DMS153 treated with DMSO at 0.1 percent for 48 hours (cell line): ENCODE data around the gene SREBF1.
A peak's percentile ranks its signal among the peaks of the same experiment; 100 is the strongest.

Experiments used
- DNase-seq: peaks from one replicate; lab custom pipeline; 2025; ENCODE audit not compliant: unreplicated experiment; lab: John Stamatoyannopoulos, UW

Gene SREBF1

DNA sequence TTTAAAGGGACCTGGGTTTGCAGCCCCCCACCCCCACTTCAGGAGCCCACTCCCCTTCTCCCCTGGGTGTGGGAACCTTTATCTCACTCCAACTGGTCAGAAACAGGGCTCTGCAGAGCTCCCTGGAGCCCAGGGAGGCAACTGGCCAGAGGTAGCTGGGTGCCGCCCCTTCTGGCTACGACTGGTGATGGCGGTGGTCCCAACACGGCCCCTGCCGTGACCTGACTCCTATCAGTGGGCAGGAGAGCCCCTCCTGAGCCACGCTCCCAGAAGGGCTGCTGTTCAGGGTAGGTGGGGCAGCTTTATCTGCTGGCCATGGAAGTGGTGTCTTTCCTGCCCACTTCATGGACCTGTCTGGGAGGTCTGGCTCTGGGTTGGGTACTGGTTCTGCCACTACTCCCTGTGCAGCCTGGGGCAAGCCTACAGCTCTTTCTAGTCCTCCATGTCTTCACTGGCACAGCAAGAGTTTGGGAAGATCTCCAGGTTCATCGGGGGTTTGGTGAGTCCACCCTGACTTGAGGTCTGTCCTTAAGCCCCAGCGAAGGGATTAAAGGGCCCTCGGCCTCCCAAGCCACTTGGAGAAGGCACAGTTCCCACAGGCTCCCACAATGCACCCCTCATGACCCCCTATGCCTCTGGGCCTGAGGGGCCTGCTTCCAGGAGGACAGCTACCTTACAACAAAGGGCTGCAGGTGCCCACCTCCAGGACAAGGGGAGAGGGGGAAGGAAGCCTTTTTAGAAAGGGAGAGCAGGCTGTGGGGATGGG, 5.5 kb upstream of the SREBF1 start:
- DNase-seq = no peak

DNA sequence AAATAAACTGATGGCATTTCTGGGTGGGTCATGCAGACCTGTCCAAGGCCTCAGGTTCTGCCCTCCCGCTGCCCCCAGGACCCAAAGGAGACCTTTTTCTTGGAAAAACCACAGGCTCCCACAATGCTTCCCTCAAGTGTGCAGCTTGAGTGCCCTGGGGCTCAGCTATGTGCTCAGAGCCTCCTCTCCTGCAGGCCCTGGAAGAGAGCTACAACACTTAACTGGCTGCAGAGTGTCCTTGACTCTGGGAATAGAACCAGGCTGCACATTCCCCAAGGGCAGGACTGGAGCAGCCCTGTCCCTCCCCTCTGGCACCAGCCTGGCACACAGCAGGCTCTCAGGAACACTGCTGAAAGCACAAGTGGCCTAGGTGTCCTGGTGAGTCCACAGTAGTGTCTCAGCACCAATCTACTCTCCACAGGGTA, 4.8 kb upstream of the SREBF1 start:
- no peak for DNase-seq

DNA sequence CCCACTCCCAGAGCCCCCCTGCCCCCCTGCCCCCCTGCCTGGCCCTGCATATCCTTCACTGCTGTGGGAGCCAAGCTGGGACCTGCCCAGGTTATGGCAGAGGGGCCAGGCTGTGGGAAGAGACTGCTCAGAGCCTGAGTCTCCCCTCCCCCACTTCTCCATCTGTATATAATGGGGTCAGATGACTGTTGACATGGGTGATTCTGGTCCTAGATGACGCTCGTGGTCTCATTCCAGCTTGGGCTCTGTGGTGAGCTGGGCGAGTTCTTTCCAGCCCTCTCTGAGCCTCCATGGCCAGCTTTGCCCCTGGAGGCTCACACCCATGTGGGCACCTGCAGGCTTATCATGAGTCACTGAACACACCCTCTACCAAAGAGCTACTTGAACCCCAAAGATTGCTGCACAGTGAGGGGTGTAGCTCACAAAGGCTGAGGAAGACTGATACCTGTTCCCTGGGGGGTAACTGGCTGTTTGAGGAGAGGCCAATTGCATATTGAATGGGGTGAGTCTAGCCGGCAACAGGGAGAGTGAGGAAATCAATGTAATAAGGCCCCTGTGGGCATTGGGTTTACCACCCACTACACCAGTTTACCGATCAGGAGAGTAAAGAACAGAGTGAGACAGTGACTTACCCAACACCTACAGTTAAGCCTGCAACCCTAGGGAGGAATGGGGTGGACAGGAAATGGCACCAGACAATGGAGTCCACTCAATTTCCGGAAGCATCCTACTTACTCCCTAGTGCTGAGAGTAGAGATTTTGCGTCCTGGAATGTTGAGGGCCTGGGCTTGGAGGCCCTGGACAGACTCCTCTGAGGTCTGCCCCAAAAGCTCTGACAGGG, 4.2 kb upstream of the SREBF1 start:
- no peak for DNase-seq

DNA sequence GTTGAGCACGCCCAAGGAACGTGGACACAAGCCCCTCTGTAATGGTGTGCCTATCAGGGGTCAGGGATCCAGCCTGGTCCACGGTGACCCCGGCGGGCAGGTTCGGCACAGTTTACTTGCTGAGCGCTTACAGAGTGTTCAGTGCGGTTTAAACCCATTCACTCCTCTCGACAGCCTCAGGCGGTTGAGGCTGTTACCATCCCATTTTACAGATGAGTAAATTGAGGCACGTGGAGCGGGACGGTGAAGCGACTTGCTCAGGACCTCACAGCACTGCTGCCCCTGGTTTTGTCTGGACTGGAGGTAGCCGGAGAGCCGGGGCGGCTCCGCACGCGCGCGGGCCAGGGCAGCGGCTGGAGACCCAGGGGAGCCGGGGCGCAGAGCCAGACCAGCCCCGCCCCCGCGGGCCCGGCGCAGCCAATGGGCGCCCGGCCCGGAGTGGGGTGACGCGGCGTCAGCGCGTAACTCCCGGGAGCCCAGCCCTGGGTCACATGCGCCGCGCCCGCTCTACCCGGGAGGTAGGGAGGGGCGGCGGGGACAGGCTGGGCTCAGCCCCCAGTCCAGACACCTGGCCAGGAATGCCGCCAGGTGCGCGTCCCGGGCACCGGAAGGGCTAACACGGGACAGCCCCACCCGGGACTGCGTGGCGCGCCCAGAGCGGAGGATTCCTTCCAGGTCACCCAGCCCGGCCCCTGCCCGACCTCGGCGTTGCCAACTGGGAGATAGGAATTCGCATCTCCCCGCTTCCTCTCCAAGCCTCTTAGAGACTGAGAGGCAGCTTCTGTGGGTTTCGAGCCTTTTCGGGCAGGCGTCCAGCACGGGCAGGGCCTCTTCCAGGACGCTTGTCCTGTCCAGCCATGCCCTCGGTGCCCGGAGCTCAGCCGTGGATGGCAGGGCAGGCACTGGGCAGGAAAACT, 3.3 kb upstream of the SREBF1 start:
- peak; percentile 13 for DNase-seq

DNA sequence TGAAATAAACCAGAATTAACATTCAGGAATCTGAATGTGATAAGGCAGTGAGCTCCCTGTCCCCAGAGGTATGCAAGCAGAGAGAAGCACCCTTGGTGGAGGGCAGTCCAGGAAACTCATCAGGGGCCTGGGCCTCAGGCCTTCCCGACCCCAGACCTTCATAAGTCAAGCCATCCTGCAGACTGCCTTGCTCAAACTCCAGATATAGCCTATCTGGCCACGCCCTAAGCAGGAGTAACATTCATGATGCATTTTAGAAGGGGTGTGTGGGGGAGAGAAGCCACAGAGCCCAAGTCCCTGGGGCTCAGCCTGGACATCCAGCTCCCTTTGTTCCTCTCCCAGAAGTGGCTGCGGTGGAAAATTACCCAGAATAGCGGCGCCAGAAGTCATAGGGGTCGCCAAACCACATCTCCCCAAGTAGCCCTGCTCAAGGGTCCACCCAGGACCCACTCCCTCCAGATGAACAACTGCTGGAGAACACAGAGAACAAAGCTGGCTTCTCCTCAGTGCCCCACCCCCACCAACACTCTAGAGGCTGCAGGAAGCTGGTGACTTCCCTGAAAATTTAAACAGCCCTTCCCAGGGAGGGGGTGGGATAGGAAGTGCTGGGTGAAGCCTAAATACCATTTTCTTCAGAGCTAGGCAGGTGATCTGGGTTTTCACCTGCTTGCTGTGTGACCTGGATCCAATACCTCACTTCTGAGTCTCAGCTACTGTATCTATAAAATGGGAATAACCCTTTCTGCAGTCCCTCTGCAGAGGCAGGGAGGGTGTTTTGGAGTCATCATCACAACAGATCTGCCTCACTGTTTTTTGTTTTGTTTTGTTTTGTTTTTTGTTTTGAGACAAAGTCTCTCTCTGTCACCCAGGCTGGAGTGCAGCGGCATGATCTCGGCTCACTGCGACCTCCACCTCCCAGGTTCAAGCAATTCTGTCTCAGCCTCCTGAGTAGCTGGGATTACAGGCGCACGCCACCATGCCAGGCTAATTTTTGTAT, 1.5 kb upstream of the SREBF1 start:
- DNase-seq = peak; percentile 34

DNA sequence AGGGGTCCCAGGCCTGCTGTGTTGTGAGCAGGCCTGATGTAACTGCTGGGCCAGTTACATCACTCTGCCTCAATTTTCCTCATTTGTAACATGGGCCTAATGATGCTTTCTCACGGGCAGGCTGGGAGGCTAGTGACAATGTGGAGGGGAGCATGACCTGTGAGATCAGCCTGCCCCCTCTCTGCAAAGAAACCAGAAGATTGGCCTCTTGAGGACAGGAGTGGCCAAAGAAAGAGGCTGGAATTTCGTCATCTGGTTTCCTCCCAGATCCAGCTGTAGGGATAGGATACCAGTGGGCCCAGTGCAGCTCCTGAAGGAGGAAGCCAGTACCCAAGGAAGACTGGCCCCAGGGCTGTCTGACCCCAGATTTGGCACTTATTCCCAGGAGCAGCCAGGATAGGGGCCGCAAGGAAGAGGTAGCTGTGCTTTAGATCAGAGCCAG, 615 bp upstream of the SREBF1 start:
- no peak for DNase-seq

DNA sequence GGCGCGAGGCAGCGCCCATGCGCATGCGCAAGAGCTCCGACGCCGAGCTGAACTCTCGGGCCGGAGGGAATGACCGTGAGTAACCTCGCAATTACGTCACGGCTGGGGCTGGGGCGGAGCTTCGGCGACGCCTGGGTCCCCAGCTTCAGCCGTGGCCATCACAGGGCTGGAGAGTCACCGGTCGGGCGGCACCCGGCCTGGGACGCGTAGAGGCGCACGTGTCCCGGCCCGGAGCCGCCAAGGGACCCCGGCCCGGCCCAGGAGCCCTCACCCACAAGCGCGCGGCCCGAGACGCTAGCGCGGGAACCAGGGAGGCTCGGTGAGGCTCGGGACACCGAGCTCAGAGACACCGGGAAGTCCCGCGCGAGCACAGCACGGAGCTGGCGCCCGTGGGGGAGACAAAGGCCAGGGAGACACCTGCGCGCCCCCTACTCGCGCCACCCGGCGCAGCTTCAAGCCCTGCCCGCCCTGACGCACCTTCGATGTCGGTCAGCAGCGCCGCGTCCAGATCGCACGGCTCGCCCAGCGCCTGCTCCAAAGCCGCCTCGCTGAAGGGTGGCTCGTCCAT, 452 bp downstream of the SREBF1 start:
- peak; percentile 69 for DNase-seq

DNA sequence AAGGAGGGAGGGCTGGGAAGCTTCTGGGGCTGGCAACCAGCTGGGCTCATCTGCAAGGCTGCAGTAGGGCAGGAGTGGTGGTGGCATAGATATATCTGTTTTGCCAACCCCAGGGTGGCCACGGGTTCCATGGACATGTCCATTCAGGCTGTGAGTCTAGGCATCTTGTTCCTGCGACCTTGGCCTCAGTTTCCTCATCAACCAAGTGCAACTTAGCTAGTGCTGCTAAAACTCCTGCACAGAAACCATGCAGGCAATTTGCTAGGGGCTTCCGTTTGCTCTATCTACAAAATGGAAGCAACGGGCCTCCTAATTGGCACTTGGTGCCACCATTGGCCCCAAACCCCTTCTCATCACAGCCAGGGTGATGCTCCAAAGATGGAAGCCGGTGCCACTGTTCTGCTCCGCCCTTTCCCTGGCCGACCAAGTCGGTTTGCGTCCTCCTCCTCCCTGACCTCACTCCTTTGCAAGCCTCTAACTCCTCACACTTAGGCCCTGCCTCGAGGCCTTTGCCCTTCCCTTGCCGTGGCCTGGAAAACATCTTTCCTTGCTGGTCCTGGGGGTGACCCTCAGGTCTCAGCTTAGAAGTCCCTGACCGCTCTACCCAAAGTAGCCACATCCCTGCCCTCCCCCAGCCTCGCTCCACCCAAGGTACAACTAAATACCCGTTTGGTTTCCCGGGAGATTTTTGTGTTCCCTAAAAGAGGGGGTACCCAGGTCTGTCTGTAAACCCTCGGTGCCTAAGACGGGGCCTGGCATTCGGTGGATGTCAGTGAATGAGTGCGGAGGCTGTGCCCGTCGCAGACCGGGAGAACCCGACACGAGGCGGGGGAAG, 1.2 kb downstream of the SREBF1 start:
- DNase-seq = no peak

DNA sequence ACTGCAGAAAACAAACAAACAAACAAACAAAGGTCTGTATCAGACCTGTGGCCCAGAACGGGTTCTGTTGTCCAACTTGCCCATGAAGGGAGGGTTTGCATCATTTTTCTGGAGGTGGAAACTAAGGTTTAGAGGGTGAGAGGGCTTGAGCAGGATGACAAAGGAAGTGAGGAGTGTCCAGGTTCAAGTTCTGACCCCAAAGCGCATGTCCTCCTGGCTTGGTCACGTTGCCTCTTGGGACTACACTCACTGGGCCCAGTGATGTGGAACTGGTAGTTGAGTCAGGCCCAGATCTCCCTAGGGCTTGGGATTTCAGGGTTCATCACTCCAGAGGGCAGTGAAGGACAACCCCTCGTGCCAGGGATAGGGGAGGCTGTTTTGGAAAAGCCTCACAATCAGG, 1.8 kb downstream of the SREBF1 start:
- no peak for DNase-seq

DNA sequence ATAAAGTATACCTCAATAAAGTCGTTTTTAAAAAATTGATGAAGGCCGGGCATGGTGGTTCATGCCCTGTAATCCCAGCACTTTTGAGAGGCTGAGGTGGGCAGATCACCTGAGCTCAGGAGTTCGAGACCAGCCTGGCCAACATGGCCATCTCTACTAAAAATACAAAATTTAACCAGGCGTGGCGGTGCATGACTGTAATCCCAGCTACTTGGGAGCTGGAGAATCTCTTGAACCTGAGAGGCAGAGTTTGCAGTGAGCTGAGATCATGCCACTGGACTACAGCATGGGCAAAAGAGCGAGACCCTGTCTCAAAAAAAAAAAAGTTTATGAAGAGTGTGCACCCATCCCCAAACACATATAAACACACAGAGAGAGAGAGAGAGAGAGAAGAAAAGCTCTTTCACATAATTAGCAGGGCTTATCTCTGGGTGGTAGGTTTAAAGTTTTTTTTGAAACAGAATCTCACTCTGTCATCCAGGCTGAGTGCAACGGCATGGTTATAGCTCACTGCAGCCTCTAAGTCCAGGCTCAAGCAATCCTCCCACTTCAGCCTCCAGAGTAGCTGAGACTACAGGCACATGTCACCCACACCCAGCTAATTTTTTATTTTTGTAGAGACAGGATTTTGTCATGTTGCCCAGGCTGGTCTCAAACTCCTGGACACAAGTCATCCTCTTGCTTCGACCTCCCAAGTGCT, 3.0 kb downstream of the SREBF1 start:
- no peak for DNase-seq

DNA sequence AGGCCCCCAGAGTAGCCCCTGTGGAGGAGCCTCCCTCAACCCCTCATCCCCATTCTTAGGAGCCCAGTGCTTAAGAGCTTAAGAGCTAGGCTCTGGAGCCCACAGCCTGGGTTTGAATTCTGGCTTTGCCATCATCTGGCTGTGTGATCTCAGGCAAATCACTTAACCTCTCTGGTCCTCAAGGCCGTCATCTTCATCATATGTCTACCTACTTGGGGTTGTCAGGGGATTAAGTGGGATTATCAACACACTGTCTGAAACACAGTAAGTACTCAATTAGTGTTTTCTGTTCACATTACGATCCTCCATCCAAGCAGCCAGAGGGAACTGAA, 4.8 kb downstream of the SREBF1 start:
- no peak for DNase-seq

DNA sequence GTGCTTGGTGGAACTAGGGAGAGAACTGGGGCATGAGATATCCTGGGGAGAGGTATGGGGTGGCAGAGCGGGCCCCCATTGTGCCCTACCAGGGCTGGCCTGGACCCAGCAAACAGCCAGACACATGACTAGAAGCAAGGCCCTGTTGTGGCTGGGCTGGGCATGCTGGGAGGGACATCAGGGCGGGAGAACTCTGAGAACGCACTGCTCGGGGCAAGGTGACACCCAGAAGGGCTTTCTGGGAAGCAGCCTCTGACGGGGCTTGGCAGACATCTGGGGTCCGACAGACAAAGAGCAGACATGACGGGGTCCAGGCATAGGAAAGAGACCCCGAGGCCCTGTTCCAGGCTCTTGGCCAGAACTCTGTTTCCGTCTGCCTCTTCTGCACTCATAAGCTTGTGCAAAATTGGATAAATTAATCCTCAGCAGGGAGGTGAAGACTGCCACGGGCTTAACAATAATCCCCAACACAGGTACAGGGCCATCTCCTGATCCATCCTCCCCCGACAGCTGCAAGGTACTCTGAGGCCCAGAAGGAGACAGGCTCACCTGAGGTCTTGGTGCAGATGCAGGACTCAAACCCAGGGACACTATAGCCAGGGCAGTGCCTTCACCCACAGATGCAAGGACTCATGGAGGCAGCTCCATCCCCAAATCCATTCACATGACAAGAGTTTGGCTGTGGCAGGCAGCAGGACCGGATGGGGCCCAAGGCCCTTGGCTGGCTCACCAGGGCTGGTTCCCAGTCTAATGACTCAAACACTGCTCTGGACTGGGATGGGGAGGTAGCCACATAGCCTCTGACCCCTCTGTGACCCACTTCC, 5.4 kb downstream of the SREBF1 start:
- no peak for DNase-seq

DNA sequence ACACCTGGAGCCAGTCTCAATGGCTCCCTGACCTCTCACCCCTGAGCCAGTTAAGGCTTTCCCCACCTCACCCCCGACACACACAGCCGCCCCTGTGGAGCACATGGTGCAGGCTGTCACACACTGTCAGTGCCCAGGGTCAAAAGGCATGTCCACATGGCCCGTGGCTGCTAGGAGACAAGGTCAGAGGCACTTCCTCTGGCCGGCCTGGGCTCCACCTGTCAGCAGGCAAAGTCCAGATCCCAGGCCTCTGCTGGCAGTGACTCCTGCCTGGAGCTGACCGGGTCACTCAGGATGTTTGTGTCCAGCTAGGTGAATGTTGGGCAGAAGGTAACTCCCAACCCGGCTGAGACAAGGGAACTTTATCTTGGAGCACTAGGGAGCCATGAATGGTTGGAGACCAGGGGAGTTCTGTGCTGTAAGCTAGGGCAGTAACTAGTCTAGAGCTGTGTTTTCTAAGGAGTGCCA, 6.0 kb downstream of the SREBF1 start:
- DNase-seq = no peak

DNA sequence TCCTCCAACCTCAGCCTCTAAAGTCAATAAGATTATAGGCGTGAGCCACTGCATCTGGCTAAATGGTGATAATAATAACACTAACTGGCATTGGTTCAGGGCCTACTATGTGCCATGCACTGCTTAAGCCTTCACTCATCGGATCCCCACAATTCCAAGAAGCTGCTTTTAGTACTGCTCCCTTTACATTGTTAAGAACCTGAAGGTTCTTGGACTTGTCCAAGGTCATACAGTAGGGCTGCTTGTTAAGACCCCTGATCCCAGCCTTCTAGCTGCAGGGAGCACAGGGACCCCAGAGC, 6.6 kb downstream of the SREBF1 start:
- DNase-seq = no peak

DNA sequence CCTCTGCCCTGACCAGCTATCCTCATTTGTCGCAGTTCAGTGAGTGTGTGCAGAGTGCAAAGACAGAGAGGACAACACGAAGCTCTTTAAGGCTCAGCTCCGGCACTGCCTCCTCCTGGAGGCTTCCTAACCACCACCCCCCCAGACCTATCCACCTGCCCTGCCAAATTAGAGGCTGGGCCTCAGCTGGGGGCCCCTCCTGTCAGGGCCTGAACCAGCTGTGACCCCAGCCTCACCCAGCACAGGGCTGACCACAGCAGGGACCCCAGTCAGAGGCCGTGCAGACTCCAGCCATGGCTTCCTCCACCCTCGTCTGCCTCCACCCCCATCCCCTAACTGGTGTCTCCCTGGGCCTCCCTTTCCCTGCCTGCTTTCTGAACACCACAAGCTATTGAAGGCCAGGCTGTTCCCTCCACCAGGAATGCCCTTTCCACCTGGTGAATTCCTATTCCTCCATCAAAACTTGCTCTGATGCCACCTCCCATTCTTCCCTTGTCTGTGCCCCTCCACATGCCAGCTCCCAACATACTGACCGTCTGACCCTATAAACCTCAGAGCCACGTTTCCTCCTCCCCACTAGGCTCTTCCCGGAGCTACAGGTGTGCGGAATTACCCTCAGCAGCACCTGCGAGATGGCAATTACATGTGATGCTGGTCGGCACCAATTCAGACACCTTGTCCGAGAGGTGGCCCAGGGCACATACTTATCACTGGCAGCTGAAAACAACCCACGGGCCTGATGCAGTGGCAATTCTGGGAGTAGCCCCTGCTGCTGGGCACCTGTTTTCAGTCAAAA, 8.8 kb downstream of the SREBF1 start:
- no peak for DNase-seq

DNA sequence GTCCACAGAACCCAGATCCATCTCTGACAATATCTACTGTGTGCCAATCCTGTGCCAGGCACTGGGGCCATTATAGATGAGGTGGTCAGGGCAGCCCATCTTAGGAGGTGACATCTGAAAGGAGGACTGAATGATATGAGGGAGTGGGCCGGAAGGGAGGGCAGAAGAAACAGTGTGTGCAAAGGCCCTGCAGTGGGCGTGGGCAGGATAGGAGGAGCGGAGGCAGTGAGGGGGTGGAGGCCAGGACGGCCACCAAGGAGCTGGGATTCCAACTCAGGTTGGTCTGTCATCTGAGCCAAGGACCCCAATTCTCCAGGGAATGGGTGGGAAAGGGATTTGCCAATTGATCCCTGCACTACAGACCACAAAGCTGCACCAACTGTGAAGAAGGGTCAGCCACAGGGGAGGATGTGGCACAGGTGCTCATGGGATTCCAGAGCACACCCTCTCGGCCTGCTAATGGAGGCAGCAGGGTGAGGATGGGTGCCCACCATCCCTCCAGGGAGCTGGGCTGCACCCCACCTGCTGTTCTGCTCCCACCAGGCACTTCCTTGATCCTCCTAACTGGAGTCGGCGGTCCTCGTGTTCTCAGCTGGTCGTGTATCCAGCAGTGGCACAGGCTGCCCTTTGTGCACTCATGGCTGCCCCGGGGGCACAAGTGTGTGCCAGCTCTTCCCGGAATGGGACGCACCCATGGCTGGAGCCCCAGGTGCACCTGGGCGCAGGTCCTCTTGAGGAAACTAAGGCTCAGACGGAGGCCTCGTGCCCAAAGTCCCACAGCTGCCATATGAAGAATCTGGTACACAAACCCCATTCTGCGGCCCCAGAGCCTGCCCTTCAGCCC, 9.6 kb downstream of the SREBF1 start:
- no peak for DNase-seq
